Activated CD4-positive, alpha-beta memory T cell treated with anti-CD3 and anti-CD28 coated beads for 36 hours (primary cell): ENCODE measurements around the gene NADK. TPM values are rescaled to one million over a fixed set of nuclear protein-coding genes. Genes with fewer than 3 reads are reported as not detected.

Experiments used
- CTCF ChIA-PET: fragments of 350-600 bp; sonication (Branson Sonifier 250); formaldehyde crosslinking; loops from one replicate; lab custom pipeline; 2021; ENCODE audit warnings: antibody characterized with exemption, inconsistent platforms; lab: Charles Lee
- POLR2A ChIA-PET: fragments of 350-600 bp; sonication (Branson Sonifier 250); formaldehyde crosslinking; loops from one replicate; lab custom pipeline; 2021; ENCODE audit warnings: antibody characterized with exemption; lab: Charles Lee
- DNase-seq: peaks from one replicate; pipeline ENCODE4 v3.0.0-alpha.2; 2020
- H3K27ac Mint-ChIP-seq: one replicate; pipeline ENCODE4 v1.8.0; 2021; ENCODE audit warnings: mixed read lengths
- H3K27me3 Mint-ChIP-seq: one replicate; pipeline ENCODE4 v1.8.0; 2021; ENCODE audit warnings: mixed read lengths
- H3K36me3 Mint-ChIP-seq: one replicate; pipeline ENCODE4 v1.8.0; 2021; ENCODE audit warnings: mixed read lengths
- H3K4me1 Mint-ChIP-seq: one replicate; pipeline ENCODE4 v1.8.0; 2021; ENCODE audit warnings: low read depth, mixed read lengths
- H3K4me3 Mint-ChIP-seq: one replicate; pipeline ENCODE4 v1.8.0; 2021; ENCODE audit warnings: mild to moderate bottlenecking, mixed read lengths
- H3K9me3 Mint-ChIP-seq: one replicate; pipeline ENCODE4 v1.8.0; 2021; ENCODE audit warnings: mixed read lengths
- intact Hi-C: fragments of 100-400 bp; cut with micrococcal nuclease; formaldehyde crosslinking; loops from one replicate; pipeline ENCODE4 v1.15.1; 2023
- total RNA-seq, 2 experiments: library from RNA; stranded (reverse); gene quantifications; one replicate each; pipeline ENCODE4 v1.2.3, GENCODE V29; 2021

NADK gene
- total RNA-seq, 2 experiments from 2014 or later = 56.2 to 57.4 TPM

DNA sequence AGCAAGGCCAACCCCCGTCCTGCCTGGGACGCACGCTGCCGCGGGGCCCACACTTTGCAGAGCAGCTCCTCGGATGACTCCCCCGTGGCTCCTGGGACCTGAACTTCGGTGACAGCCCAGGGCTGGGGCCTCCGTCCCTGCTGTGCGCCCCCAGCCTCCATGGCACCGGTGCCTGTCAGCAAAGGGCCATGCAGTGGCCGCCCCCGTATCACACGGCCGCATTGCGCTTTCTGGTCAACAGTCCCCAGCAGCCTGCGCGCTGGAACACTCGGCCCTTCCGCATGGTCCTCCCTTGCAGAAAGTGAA, 18.0 kb downstream of the NADK start:
- H3K27ac Mint-ChIP-seq = no peak overlapping the region
- no peaks in the 10 kb centered on the region for H3K27me3 Mint-ChIP-seq
- H3K36me3 Mint-ChIP-seq = peaks cover 26% of the 10 kb centered on the region
- POLR2A ChIA-PET = no interaction called here
- H3K4me1 Mint-ChIP-seq = no peaks in the 10 kb centered on the region
- intact Hi-C loops = no loop called here
- no peaks in the 10 kb centered on the region for H3K9me3 Mint-ChIP-seq
- H3K4me3 Mint-ChIP-seq = no peak overlapping the region
- DNase-seq = no peak
- CTCF ChIA-PET = no interaction called here

DNA sequence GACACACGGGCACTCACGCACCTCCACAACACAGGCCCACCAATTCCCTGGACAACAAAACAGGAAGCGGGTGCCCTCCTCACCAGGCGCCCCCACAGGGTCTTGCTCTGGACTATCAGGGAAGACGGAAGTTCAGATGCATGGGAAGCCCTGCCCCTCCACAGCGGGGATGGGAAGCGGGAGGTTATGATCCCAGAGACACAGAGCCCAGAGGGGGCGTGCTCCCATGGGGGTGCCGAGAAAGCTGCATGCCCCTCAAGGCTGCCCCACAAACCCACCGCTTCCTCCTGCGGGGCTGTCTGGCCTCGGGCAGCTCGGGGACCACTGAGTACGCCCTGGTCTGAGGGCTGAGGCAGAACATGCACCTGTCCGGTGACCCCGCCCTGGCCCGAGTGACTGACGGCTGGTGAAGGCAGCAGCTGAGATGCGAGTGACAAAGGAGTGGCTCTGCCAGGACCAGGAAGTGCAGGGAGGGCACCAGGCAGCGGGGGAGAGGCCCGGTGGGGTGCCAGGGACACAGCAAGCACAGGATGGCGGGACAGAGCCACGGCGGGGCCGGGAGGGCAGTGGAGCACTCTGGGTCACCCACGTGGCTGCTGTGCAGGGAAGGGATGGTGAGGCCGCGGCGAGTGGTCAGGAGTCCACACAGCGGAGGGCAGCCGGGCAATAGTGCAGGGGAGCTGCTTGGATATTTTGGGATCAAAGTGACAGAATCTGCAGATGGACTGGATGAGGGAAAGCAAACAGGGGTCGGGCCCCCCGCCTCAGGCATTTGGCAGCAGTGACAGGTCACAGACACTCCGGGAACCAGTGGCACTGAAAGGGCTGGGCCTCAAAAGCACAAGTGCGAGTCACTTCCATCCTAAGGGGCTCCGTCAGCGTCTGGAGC, 18.6 kb downstream of the NADK start:
- no peak overlapping the region for H3K27ac Mint-ChIP-seq
- intact Hi-C loops = no loop called here
- CTCF ChIA-PET = no interaction called here
- no peaks in the 10 kb centered on the region for H3K9me3 Mint-ChIP-seq
- POLR2A ChIA-PET = no interaction called here
- no peaks in the 10 kb centered on the region for H3K4me1 Mint-ChIP-seq
- no peak overlapping the region for H3K4me3 Mint-ChIP-seq
- H3K27me3 Mint-ChIP-seq = no peaks in the 10 kb centered on the region
- DNase-seq = no peak
- peaks cover 32% of the 10 kb centered on the region for H3K36me3 Mint-ChIP-seq

DNA sequence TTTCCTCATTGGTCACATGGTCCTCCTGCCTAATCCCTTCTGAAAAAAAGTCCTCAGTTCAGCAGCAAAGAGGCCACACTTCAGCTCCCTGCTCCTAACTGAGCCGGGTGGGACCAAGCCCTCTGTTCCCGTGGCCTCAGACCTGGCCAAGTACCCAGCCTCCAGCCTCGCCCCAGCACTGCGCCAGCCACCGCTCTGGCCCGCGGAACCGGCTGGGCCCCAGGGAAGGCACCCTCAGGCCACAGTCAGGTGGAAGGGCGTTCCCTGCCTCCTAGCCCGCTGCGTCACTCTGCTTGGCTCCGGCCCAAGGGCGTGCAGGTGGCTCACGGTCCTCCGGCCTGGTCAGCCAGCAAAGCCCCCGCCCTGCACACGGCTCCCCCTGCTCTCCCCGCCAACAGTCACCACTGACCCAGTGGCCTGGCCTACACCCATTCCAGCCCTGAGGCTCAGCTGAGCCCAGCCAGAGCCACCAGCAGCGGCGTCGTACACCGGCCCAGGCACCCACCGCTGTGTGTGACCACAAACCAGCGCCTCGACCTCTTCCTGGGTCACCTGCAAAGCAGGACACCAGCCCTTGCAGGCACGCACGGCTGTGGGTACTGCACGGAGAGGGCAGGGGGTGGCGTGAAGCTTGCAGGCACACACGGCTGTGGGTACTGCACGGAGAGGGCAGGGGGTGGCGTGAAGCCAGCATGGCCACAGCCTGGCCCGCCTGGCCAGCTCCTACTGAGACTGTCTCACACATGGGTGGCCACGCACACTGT, 19.4 kb downstream of the NADK start:
- Mint-ChIP-seq H3K4me1 (no peaks in the 10 kb centered on the region), H3K36me3 (peaks cover 29% of the 10 kb centered on the region), H3K9me3 (no peaks in the 10 kb centered on the region), H3K27ac (no peak overlapping the region), H3K27me3 (no peaks in the 10 kb centered on the region), H3K4me3 (no peak overlapping the region)
- no peak for DNase-seq
- POLR2A ChIA-PET = no interaction called here
- CTCF ChIA-PET = no interaction called here
- intact Hi-C loops = no loop called here

- no peak for DNase-seq
These were observed 20.1 kb downstream of the NADK start for GRCh38 chr1:1758059-1758621.

GRCh38 chr1:1757422-1758058, 20.7 kb downstream of the NADK start:
- ChIA-PET POLR2A (no interaction called here), CTCF (no interaction called here)
- intact Hi-C loops = no loop called here
- Mint-ChIP-seq H3K4me3 (no peak overlapping the region), H3K27me3 (no peaks in the 10 kb centered on the region), H3K9me3 (no peaks in the 10 kb centered on the region), H3K27ac (no peak overlapping the region), H3K36me3 (peaks cover 30% of the 10 kb centered on the region), H3K4me1 (no peaks in the 10 kb centered on the region)
- no peak for DNase-seq

More at GRCh38 chr1:1758059-1758621, 20.1 kb downstream of the NADK start:
- H3K27ac Mint-ChIP-seq = no peak overlapping the region
- POLR2A ChIA-PET = no interaction called here
- CTCF ChIA-PET = no interaction called here
- peaks cover 30% of the 10 kb centered on the region for H3K36me3 Mint-ChIP-seq
- no peak overlapping the region for H3K4me3 Mint-ChIP-seq
- no peaks in the 10 kb centered on the region for H3K27me3 Mint-ChIP-seq
- no peaks in the 10 kb centered on the region for H3K4me1 Mint-ChIP-seq
- intact Hi-C loops = no loop called here
- no peaks in the 10 kb centered on the region for H3K9me3 Mint-ChIP-seq

- ChIA-PET CTCF (interaction anchor here (1.4 kb wide), 1 partner anchor 149 kb away, joined by 3 read pairs; no protein-coding TSS in a partner anchor), POLR2A (no interaction called here)
- H3K4me3 Mint-ChIP-seq = no peak overlapping the region
These were observed 21.4 kb downstream of the NADK start for GRCh38 chr1:1756661-1757421.

DNA sequence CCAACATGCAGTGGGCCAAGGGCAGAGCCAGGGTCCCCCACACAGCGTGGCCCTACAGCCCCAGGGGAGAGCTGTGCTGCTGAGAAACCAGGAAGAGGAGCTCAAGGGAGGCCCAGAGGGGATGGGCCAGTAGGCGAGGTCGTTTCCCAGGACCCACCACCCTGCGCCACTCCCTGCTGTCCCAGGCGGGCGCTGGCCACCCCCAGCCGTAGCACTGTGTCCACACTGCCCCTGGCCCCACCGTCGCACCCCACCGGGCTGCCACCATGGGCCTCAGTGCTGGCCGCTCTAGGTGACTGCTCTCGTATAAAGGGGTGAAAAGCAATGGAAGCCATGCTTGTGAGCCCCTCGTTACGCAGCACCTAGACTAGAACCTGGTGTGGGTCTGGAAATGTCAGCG, 22.4 kb downstream of the NADK start:
- Mint-ChIP-seq H3K9me3 (no peaks in the 10 kb centered on the region), H3K4me3 (no peak overlapping the region), H3K27me3 (no peaks in the 10 kb centered on the region), H3K4me1 (no peaks in the 10 kb centered on the region), H3K27ac (no peak overlapping the region), H3K36me3 (peaks cover 21% of the 10 kb centered on the region)
- intact Hi-C loops = no loop called here
- ChIA-PET POLR2A (no interaction called here), CTCF (interaction anchor here (1.4 kb wide), 1 partner anchor 150 kb away, joined by 3 read pairs; no protein-coding TSS in a partner anchor)
- no peak for DNase-seq

More at GRCh38 chr1:1756661-1757421, 21.4 kb downstream of the NADK start:
- intact Hi-C loops = no loop called here
- no peaks in the 10 kb centered on the region for H3K27me3 Mint-ChIP-seq
- H3K36me3 Mint-ChIP-seq = peaks cover 28% of the 10 kb centered on the region
- no peaks in the 10 kb centered on the region for H3K9me3 Mint-ChIP-seq
- H3K4me1 Mint-ChIP-seq = no peaks in the 10 kb centered on the region
- DNase-seq = no peak
- H3K27ac Mint-ChIP-seq = no peak overlapping the region

GRCh38 chr1:1755426-1755825, 22.8 kb downstream of the NADK start:
- POLR2A ChIA-PET = no interaction called here
- H3K36me3 Mint-ChIP-seq = peaks cover 21% of the 10 kb centered on the region
- intact Hi-C loops = no loop called here
- no peak overlapping the region for H3K4me3 Mint-ChIP-seq
- H3K27ac Mint-ChIP-seq = no peak overlapping the region
- no peaks in the 10 kb centered on the region for H3K4me1 Mint-ChIP-seq
- no peak for DNase-seq
- H3K9me3 Mint-ChIP-seq = no peaks in the 10 kb centered on the region
- CTCF ChIA-PET = interaction anchor here (1.4 kb wide), 1 partner anchor 150 kb away, joined by 3 read pairs; no protein-coding TSS in a partner anchor
- H3K27me3 Mint-ChIP-seq = no peaks in the 10 kb centered on the region

DNA sequence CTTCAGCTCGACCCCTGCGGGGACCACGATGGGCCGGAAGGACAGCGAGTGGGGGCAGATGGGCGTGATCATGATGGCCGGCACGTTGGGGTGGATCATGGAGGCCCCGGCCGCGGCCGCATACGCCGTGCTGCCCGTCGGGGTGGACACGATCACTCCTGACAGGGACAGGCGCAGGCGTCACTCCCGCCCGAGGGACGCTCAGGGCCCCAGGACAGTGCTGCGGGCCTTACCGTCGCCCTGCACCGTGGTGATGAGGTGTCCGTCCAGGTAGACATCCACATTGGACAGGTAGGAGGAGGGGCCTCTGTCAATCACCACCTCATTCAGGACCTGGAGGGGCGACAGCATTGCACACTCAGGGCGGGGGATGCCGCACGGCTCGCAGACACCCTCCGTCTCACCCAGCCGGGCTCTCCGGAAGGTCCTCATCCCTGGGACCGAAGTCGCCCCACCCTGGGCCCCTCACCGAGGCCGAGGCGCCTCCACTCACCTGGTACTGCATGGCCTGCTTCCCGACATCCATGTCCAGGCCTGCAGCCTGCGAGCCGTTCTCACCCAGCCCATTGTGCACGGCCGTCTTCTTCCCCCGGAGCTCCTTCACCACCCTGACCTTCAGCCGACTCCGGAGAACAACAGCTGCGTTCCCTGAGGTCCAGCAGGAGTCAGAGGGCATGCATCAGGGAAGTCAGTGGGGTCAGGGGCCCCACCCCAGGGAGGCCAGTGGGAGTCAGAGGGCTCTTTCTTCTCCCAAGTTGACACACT, 24.0 kb downstream of the NADK start:
- Mint-ChIP-seq H3K4me3 (no peak overlapping the region), H3K4me1 (no peaks in the 10 kb centered on the region), H3K27me3 (no peaks in the 10 kb centered on the region), H3K9me3 (no peaks in the 10 kb centered on the region), H3K36me3 (peaks cover 19% of the 10 kb centered on the region), H3K27ac (no peak overlapping the region)
- DNase-seq = no peak
- POLR2A ChIA-PET = no interaction called here
- intact Hi-C loops = no loop called here
- CTCF ChIA-PET = interaction anchor here (1.0 kb wide), 1 partner anchor 152 kb away, joined by 3 read pairs; no protein-coding TSS in a partner anchor

DNA sequence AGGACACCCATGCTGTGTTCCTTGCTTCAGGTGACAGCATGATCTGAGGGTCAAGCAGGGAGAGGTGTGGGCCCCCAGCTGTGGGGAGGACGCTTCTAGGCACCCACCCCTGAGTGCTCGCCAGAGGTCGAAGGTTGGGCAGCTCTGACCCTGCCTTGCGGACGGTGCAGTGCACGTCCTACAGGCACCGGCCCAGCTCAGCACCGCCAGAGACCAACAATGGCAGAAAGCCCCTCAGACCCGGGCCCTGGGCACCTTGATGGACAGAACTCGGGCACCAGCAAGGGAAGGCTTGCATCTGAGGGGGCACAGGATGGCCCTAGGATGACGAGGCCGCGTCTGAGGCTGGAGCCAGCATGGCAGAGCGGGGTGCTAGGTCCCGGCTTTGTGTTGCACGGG, 24.7 kb downstream of the NADK start:
- no peak overlapping the region for H3K27ac Mint-ChIP-seq
- intact Hi-C loops = no loop called here
- H3K27me3 Mint-ChIP-seq = no peaks in the 10 kb centered on the region
- no peaks in the 10 kb centered on the region for H3K9me3 Mint-ChIP-seq
- H3K4me3 Mint-ChIP-seq = no peak overlapping the region
- peaks cover under 1% of the 10 kb centered on the region for H3K4me1 Mint-ChIP-seq
- ChIA-PET POLR2A (no interaction called here), CTCF (interaction anchor here (1.0 kb wide), 1 partner anchor 152 kb away, joined by 3 read pairs; no protein-coding TSS in a partner anchor)
- peaks cover 19% of the 10 kb centered on the region for H3K36me3 Mint-ChIP-seq
- DNase-seq = no peak
